DOHH2 (cell line): ENCODE data around the gene CHPF.

ENCODE experiments used
- H3F3A ChIP-seq: fragments of 200-600 bp; sonication (generic), shearing (Covaris generic); 2 replicates; pipeline ENCODE4 v1.6.0; 2016; ENCODE audit warnings: antibody characterized with exemption, mild to moderate bottlenecking; ENCODE audit not compliant: control insufficient read depth, insufficient read depth
- H3K27ac ChIP-seq: fragments of 200-600 bp; sonication (generic); 2 replicates; pipeline ENCODE4 v1.5.1; 2014; ENCODE audit warnings: low read depth, mild to moderate bottlenecking, low read length, moderate library complexity
- H3K27me3 ChIP-seq: fragments of 200-600 bp; sonication (generic); 2 replicates; pipeline ENCODE4 v1.6.1; 2014; ENCODE audit warnings: mild to moderate bottlenecking, low read length, mixed read lengths; ENCODE audit not compliant: control insufficient read depth
- H3K36me3 ChIP-seq: fragments of 200-600 bp; sonication (generic); 2 replicates; pipeline ENCODE4 v1.6.1; 2014; ENCODE audit warnings: mild to moderate bottlenecking, low read length, moderate library complexity, mixed read lengths; ENCODE audit not compliant: control insufficient read depth
- H3K4me1 ChIP-seq: fragments of 200-600 bp; sonication (generic); 2 replicates; pipeline ENCODE4 v1.6.1; 2014; ENCODE audit warnings: mild to moderate bottlenecking, low read length, mixed read lengths; ENCODE audit not compliant: control insufficient read depth
- H3K4me2 ChIP-seq: fragments of 200-600 bp; sonication (generic); 2 replicates; pipeline ENCODE4 v1.6.0; 2014; ENCODE audit warnings: mild to moderate bottlenecking, low read length, moderate library complexity
- H3K4me3 ChIP-seq: fragments of 200-600 bp; sonication (generic); 2 replicates; pipeline ENCODE4 v1.5.1; 2014; ENCODE audit warnings: mild to moderate bottlenecking, low read length, mixed read lengths
- H3K79me2 ChIP-seq: fragments of 200-600 bp; sonication (generic); 2 replicates; pipeline ENCODE4 v1.6.1; 2014; ENCODE audit warnings: mild to moderate bottlenecking, low read length, mixed read lengths; ENCODE audit not compliant: control insufficient read depth
- H3K9me2 ChIP-seq: fragments of 200-600 bp; sonication (generic); replicated peaks from 2 replicates; pipeline ENCODE4 v1.6.1; 2014; ENCODE audit warnings: mild to moderate bottlenecking, low read length, mixed read lengths; ENCODE audit not compliant: control insufficient read depth
- H3K9me3 ChIP-seq: fragments of 200-600 bp; sonication (generic); 2 replicates; pipeline ENCODE4 v1.6.1; 2014; ENCODE audit warnings: antibody characterized with exemption, low read length, mixed read lengths; ENCODE audit not compliant: control insufficient read depth, insufficient read depth
- H4K20me1 ChIP-seq: fragments of 200-600 bp; sonication (generic); 2 replicates; pipeline ENCODE4 v1.6.0; 2014; ENCODE audit warnings: low read depth, mild to moderate bottlenecking, antibody characterized with exemption, low read length, moderate library complexity; ENCODE audit not compliant: control insufficient read depth, insufficient read depth
- EZH2phosphoT487 ChIP-seq: fragments of 200-600 bp; sonication (generic); IDR thresholded peaks from 2 replicates; pipeline ENCODE4 v1.6.1; 2017; ENCODE audit warnings: borderline replicate concordance, mild to moderate bottlenecking, antibody characterized with exemption, low read length, moderate library complexity, mixed read lengths
- TF ChIP-seq, protein P1 (sequence below): fragments of 200-600 bp; sonication (generic); IDR thresholded peaks from one replicate; pipeline ENCODE4 v1.5.1; 2014; ENCODE audit warnings: antibody characterized with exemption, mild to moderate bottlenecking, low read depth, low read length; ENCODE audit not compliant: poor library complexity, severe bottlenecking

CHPF gene, protein sequence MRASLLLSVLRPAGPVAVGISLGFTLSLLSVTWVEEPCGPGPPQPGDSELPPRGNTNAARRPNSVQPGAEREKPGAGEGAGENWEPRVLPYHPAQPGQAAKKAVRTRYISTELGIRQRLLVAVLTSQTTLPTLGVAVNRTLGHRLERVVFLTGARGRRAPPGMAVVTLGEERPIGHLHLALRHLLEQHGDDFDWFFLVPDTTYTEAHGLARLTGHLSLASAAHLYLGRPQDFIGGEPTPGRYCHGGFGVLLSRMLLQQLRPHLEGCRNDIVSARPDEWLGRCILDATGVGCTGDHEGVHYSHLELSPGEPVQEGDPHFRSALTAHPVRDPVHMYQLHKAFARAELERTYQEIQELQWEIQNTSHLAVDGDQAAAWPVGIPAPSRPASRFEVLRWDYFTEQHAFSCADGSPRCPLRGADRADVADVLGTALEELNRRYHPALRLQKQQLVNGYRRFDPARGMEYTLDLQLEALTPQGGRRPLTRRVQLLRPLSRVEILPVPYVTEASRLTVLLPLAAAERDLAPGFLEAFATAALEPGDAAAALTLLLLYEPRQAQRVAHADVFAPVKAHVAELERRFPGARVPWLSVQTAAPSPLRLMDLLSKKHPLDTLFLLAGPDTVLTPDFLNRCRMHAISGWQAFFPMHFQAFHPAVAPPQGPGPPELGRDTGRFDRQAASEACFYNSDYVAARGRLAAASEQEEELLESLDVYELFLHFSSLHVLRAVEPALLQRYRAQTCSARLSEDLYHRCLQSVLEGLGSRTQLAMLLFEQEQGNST

DNA sequence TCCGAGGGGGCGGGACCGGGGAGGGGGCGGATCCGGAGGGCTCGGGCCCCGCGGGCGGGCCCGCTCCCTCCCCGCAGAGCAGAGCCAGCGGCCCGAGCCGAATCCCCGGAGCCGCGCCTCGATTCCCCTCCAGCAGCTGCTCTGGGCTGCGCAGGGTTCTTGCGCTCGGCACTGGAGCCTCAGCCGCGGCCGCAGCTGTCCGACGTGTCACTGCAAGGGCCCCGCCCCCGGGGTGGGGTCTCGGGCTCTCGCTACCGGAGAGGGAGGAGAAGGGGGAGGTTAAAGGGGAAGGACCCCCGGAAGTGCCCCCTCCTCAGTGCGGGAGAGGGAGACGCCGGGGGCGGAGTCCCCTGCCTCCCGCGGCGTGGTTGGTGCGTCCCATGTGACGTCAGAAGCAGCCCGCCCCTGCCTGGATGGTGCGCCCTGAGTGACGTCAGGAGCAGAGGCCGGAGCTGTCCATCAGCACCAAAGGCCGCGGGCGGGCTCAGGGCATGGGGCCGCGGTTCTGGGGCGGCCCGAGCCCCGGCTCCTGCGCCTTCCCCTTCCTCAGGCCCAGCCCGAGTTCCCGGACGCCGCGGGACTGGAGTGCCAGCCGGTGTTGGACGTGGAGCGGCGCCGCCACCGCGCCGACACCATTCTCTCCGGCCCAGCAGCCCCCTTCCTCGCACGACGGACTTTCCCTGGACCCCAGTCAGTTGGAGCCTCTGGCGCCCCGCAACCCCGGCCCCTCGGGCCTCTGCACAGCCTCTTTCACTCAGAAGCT, at the start of gene CHPF, which contains the start of gene TMEM198:
Gene CHPF (minus strand): TSS at position 214 of the 763 bp plus-strand sequence. CDS start 271 bp downstream, outside the sequence.
Gene TMEM198 (plus strand): TSS at position 433 of the 763 bp plus-strand sequence. CDS start 700 bp downstream, outside the sequence.
- peak within 1 kb of the TSS; percentile 90 for H3K4me3 ChIP-seq
- peaks cover 24% of the 10 kb centered on the region for H3K36me3 ChIP-seq
- H3K4me1 ChIP-seq = peaks cover 22% of the 10 kb centered on the region
- H3K9me2 ChIP-seq = no peaks in the 10 kb centered on the region
- H3F3A ChIP-seq = no peaks in the 10 kb centered on the region
- peak within 1 kb of the TSS; percentile 66 for H3K27ac ChIP-seq
- H4K20me1 ChIP-seq = peaks cover 6% of the 10 kb centered on the region
- peak within 1 kb of the TSS; percentile 74 for H3K4me2 ChIP-seq
- H3K27me3 ChIP-seq = peaks cover 15% of the 10 kb centered on the region; the same call in 1 of the 2 replicates
- peaks cover 8% of the 10 kb centered on the region for H3K79me2 ChIP-seq
- H3K9me3 ChIP-seq = no peaks in the 10 kb centered on the region
- no peak for TF ChIP-seq EZH2phosphoT487
- TF ChIP-seq, protein P1, sequence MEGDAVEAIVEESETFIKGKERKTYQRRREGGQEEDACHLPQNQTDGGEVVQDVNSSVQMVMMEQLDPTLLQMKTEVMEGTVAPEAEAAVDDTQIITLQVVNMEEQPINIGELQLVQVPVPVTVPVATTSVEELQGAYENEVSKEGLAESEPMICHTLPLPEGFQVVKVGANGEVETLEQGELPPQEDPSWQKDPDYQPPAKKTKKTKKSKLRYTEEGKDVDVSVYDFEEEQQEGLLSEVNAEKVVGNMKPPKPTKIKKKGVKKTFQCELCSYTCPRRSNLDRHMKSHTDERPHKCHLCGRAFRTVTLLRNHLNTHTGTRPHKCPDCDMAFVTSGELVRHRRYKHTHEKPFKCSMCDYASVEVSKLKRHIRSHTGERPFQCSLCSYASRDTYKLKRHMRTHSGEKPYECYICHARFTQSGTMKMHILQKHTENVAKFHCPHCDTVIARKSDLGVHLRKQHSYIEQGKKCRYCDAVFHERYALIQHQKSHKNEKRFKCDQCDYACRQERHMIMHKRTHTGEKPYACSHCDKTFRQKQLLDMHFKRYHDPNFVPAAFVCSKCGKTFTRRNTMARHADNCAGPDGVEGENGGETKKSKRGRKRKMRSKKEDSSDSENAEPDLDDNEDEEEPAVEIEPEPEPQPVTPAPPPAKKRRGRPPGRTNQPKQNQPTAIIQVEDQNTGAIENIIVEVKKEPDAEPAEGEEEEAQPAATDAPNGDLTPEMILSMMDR = no peak

DNA sequence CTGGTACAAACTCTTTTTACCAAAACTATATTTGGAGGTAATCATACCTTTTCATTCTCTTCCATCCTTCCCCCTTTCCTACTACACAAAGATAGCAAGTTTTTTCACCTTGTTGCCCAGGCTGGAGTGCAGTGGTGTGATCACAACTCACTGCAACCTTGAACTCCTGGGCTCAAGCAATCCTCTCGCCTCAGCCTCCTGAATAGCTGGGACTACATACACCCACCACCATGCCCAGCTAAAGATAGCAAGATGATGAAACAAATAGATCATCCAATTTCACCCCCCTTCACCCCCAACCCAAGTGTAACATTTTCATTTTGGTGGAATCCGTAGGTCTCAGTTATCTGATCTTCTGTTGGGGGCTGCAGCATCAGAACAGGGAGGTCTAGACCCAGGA, 49.5 kb upstream of the CHPF start:
- H3K79me2 ChIP-seq = peaks cover under 1% of the 10 kb centered on the region
- H3K36me3 ChIP-seq = no peaks in the 10 kb centered on the region
- no peak overlapping the region for H3K4me2 ChIP-seq
- no peak overlapping the region for H3K4me3 ChIP-seq
- no peak overlapping the region for H3K27ac ChIP-seq
- H4K20me1 ChIP-seq = no peaks in the 10 kb centered on the region
- TF ChIP-seq EZH2phosphoT487 = no peak
- TF ChIP-seq, protein P1 = no peak
- peaks cover 9% of the 10 kb centered on the region for H3K4me1 ChIP-seq
- no peaks in the 10 kb centered on the region for H3F3A ChIP-seq
- H3K9me3 ChIP-seq = no peaks in the 10 kb centered on the region
- no peaks in the 10 kb centered on the region for H3K9me2 ChIP-seq
- no peaks in the 10 kb centered on the region for H3K27me3 ChIP-seq

- Histone ChIP-seq H3F3A (no peaks in the 10 kb centered on the region), H3K36me3 (no peaks in the 10 kb centered on the region), H3K79me2 (no peaks in the 10 kb centered on the region), H3K9me2 (no peaks in the 10 kb centered on the region), H3K9me3 (no peaks in the 10 kb centered on the region), H3K27ac (no peak overlapping the region), H3K27me3 (no peaks in the 10 kb centered on the region), H3K4me1 (peaks cover 8% of the 10 kb centered on the region), H3K4me3 (no peak overlapping the region), H3K4me2 (no peak overlapping the region), H4K20me1 (no peaks in the 10 kb centered on the region)
- TF ChIP-seq, protein P1 = no peak
- TF ChIP-seq EZH2phosphoT487 = no peak
Observed at GRCh38 chr2:219592736-219593135, 49.1 kb upstream of the CHPF start.
